ENCODE data around the gene GPR82. TPM values are rescaled to one million over a fixed set of nuclear protein-coding genes. Genes with fewer than 3 reads are reported as not detected.

The GPR82 gene
- total RNA-seq, 1 donor from 2014 or later = not detected

Other genes with a start within 250 kb of the GPR82 start
- gene GPR34, start 35.2 kb upstream of the GPR82 start, total RNA-seq = not detected in 2 replicates
- gene CASK, start 199.4 kb downstream of the GPR82 start, total RNA-seq = 22.9 and 58.8 TPM in 2 replicates